GM21447 (cell line): ENCODE measurements around the gene PPFIBP2.

Source experiments
- ATAC-seq: cut with Tn5 transposase; IDR thresholded peaks from one replicate; pipeline ENCODE4 v1.9.1; 2021; ENCODE audit not compliant: unreplicated experiment

Gene PPFIBP2

DNA sequence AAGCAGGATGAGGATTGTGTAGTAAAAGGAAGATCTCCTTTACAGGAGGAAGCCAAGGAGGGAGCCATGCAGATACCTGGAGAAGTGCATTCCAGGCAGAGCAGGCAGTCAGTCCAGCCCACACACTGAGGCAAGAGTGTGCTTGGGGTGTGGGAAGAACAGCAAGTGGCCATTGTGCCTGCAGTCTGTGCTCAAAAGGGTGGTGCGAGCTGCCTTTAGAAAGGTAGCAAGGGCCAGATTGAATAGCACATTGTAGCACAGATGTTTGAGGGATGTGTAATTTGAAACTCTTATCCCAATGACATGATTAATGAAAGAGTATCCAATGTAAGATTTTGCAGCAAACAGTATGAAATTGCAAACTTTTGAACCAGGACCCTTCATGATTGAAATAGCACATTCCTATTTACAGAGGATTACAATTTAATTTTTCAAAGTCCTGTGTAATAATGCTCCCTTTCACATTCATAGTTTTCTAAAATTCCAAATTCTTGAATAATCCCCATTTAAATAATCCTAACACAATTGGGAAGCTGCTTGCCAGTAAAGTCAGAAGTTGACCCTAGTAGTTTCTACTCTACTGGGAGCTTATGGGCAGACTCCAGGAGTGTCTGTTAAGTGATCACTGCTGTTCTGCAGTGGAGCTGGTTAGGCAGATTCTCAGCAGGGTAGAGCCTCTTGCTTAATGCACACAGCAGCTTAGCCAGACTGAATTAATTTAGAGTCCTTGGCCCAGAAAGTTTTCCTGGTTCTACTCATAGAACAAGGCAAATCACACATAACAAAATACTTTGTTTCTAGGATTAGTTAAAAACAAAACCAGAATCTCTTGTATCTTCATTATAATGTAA is 81.4 kb downstream of the PPFIBP2 start:
- no peak for ATAC-seq

DNA sequence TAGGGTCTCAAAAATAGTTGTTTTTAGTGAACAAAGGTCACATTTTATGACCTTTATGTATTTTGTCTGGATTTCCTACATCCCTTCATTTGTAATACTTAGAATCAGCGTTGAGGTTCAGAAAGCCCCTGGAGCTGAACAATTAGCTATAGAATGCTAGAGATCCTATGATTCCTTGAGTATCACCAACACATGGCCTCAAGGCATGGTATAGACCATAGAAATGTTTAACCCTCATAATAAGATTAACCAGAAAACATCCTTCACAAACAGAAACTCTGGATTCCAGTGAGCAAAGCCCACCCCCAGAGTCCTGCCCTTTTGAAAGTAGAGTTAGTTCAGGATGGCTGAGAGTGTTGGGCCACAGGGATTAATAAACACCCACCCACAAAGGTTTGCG is 82.2 kb downstream of the PPFIBP2 start:
- ATAC-seq, result no peak

DNA sequence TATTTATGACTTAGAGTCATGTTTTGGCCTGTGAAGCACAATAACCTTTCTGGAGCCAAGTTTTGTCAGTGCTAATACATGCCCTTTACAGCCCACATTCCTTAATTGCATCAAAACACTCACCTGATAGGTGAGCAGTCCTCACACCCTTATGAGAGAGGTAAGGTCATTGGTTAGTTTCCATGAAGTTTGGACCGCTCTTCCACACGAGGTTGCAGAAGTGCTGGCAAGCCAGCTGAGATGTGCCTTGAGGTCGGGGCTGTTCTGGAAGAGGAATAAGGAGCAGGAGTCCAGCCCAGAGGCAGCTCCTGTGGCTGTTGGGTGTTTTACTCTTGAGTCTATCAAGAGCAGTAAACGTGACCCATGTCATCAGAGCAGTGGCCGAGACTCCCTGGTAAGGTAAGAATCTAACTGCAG is 83.2 kb downstream of the PPFIBP2 start:
- no peak for ATAC-seq

DNA sequence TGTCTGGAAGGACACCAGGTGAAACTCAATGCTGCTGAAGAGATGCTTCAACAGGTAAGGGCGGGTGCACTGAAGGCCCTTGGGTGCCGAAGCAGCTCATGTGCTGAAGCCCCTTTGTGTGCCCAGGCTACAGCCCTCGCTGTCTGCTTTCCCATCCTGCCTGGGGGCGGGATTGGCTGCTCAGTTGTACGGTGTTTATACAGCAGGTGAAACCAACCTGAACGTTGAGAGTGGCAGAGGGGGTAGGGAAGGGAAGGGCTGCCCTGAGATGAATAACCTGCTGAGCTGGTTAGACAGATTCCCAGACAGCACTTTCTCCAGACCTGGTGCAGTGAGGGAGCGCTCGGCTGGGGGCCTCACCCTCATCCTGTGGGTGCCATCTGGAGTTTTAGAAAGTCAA is 83.8 kb downstream of the PPFIBP2 start:
- ATAC-seq, result no peak

DNA sequence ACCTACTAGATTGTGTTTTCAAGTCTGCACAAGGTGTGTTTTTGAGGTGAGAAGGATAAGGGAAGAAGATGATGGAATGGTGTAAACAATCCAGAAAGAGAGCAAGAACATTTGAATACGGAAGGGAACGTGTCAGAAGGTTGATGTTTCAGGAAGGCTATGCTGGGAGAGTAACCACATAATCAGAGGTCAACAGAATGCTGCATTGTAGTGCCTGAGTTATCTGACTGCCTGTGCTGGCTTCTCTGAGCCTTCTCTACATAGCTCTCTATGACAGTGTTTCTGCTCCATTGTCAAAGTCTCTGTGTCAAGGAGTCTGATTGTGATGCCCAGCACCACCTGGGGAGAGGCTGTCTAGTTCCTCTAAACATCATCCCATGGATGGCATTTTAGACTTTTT is 85.4 kb downstream of the PPFIBP2 start:
- no peak for ATAC-seq

DNA sequence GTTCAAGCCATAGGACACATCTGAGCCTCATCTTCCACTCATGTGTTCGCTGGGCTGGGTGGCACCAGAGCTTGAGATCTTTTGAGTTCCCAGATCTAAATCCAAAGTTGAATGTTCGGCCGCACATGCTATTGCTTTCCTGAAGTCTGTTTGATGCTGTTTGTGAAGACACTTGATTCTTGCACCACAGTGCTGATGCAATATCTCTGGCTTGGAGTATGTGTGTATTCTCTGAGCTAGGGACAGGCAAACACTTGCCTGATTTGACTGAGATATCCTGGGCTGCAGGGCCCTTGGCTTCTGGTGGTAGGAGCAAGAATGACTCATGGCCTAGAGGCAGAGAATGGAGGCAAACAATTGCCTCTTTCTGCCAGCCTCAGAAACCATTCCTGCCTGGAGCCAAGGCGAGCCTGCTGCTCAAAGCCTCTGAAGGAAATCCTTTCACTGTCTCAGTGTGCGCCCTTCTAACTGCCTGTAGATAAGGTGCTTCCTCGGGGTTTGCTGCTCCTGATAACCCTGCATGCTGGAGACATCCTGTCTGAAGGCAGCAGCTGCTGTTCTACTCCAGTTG is 86.5 kb downstream of the PPFIBP2 start:
- ATAC-seq, result no peak

DNA sequence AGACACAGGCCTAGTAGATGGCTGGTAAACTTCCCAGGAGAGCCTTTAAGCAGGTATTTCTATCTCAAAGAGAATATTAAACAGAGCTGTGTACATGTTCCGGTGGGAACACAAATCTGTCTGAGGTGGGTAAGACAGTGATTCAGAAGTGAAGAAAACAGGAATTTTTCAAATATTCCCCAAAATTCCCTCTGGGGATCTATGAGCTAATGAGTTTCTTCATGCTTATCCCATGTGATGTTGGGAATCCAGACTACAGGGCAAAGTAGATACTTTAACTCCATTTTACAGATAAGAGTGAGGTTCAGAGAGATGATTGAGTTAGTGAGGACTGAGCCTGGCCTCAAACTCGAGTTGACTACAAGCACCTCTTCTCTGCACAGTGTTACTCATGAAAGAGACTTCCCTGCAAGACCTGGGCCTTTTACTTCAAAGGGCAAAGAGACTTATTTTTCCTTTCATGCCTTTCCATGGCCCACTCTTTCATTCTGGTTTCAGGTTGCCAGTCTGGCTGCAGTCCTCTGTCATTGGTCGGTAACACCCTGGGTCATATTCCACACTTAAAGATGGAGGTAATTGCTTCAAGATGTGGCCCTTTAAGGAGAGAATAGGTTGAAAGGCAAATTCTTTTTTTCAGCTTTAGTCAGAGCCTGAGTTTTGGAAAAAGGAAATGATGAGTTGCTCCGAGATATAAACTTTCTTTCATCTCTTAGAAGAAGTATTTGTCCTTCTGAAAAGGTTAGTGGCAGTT is 89.4 kb downstream of the PPFIBP2 start:
- ATAC-seq, result no peak

DNA sequence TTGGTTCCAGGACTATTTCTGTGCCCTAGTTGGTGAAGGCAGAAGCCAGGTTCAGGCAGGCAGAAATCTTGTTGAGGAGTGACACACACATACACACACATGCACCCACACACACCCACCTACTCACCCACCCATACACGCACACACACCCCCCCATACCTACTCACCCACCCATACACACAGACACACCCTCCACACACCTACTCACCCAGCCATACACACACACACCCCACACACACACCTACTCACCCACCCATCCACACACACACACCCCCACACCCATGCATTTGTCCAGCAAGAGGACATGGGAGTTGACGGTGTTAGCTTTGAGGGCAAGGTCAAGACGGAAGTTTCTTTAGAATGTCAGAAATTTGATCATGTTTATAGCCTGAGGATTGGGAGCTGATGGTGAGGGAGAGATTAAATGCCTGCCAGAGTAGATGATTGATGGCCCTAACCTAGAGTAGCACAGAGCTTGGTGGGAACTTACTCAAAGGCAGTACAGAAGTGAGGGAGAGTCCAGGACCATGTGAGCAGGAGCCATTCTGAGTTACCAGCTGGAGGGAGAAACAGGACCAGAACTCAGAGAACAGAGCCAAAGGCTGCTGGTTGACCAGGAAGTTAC is 90.6 kb downstream of the PPFIBP2 start:
- ATAC-seq, result no peak

DNA sequence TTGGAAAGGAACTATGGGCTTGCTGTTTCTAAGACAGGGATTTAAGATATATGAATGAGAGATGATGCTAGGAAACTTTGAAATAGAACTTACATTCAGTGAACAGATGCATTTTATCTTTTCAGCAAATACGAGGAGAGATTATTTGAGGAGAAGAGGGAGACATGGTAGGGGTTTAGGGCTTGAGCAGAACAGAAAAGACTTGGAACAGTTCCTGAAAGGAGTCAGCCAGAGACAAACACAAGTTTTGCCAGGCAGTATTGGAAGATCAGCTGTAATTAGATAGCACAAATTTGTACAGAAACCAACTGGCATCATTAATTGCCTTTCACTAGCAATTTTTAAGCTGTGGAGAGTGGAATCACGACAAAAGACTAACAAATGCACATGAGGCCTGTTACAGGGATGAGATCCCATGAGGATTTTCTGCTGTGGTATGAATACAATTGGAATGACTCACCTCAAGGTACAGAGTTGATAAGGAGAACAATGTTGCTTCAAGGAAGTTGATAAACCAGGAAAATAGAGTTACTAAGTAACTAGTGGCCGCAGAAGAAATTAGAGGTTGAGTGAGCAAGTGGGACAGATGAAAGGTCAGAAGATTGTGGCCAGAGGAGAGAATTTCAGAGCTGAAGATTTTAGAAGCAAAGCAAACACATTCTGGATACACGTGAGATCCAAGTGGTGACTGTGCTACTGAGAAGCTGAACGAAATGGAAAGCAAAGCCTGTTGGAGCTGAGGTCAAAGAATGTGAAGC is 91.6 kb downstream of the PPFIBP2 start:
- ATAC-seq, result no peak

DNA sequence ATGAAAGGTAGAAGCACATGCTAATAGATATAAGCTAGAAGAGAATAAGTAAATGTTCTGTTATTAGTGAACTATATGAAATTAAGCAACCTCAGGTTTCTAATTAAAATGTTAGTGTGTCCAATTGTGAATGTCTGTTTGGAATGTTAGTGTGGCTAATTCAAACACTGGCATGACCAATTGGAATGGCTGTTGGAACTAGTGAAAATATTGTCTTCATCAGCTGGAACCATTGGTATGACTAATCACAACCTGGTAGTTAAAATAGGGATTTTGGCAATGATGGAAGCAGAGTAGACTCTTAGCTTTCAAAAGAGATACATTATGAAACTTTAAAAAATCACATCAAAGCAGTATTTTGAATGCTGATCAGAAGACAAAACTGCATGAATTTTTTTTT is 92.7 kb downstream of the PPFIBP2 start:
- ATAC-seq, result no peak

DNA sequence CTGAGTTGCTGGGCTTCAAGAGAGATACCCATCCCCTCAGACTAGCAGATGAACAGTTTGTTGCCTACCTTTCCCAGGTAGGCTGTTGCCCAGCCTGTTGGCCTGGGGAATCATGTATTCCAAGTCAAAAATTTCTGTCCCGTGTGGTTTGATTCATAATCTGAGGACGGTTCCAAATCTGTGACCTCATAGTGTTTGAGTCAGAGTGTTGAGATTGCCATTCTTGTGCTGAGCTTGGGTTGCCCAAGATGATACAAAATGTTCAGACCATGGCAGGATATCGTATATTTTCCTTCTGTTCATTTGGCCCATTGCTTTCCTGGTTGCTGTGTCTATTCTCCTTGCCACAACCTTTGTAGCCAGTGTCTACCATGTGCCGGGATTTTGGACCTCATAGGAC is 95.2 kb downstream of the PPFIBP2 start:
- ATAC-seq, result no peak

DNA sequence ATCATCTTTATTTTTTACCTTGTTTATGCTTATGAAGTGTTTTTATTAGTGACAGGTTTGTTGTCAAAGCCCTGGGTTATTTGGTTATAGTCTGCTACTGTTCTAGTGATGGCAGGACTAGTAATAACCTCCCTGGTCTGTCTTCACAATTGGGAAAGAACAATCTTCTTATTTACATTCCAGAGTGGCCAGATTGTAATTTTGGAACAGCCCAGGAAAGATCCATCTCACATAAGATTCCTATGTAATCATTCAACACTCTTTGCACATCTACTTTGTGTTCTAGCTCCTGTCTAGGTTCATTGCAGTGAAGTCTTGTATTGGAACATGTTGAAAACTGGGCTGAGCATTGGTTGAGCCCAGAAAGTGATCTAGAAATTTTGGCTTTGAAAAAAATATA is 95.7 kb downstream of the PPFIBP2 start:
- no peak for ATAC-seq

DNA sequence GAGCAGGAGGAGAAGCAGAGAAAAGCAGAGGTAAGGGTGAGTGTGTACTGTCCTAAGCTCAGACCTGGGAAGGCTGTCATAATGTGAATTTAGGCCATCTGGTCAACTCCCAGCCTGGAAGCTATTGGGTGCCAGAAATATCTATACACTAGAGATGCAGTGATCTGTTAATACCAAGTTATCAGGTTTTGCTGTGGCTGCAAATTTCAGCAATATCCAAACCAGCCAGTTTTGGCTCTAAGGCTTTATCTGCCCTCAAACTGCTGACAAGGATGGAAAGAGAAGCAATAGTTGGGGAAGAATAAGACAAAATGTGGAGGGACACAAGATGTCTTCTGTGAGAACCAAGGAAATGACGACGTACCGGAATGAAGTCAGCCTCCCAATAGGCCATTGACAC is 96.6 kb downstream of the PPFIBP2 start:
- no peak for ATAC-seq

DNA sequence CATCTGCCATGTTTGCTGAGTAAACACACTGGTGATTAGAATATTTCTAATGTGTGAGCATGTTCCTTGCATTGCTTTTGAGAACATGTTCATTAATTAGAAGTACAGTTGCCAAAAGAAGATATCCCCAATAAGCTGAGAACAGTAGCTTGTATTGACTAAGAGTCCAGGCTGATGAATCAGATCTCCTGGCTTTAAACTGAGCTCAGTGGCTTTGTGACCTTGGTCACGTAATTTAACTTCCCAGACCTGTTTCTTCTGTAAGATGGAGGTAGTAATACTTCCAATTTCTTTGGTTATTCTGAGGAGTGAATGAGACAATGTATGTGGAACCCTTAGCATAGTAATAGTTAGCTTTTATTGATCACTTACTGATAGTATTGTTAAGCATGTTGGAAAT is 97.6 kb downstream of the PPFIBP2 start:
- no peak for ATAC-seq

DNA sequence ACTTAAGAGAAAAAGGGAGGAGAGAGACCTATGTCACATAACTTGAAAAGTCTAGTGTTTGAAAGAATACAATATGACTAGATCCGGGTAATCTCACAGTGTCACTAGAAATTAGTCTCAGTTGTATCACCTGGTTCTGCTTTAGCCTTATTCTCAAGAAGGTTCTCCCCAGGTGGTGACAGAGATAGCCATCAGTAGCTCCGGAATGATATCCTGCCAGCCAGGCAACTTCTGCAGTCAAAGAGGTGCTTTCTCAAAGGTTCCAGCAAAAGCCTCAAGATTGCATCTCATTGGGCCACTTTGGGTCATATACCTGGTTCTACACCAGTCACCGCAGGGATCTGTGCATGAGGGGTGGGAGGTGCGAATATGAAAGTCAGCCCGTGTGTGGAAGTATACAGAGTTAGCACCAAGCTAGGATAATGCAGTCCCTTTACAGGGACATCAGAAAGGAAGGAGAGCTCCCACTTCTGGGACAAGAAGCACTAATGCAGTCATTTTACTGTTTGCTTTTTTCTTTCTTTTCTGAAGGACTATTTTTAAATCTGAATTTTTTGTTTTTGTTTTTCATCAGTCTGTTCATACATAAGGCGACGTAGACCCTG is 98.4 kb downstream of the PPFIBP2 start:
- ATAC-seq, result no peak

DNA sequence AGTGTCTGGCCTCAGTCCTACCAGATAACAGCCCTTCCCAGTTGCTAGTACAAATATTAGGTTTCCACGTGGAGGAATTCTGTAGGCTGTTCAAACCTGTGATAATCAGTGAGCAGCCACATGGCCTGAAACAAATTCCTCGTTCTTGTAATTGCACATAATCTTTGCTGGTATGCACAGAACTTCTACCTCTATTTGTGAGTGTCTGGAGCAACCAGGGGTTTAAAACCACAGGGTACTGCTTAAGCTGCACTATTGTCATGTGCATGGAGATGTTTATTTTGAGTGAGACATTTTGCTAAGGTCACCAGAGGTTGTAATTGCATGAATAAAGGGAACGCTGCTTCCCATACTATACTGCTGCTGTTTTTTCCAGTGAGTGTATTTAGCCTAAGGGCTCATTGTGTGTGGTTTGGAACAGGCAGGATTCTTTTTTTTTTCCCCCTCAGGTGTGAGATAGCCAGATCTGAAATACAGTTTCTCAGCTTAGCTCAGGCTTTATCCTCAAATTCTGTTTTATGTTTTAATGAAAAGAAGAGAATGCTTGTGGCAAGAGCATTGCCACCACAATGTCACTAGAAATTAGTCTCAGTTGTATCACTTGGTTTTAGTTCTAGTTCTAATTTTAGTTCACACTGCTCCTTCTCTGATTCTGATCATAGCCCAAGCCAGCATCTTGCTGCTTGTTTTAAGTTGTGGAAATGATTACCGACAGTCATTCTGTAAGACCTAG is 99.0 kb downstream of the PPFIBP2 start:
- no peak for ATAC-seq

DNA sequence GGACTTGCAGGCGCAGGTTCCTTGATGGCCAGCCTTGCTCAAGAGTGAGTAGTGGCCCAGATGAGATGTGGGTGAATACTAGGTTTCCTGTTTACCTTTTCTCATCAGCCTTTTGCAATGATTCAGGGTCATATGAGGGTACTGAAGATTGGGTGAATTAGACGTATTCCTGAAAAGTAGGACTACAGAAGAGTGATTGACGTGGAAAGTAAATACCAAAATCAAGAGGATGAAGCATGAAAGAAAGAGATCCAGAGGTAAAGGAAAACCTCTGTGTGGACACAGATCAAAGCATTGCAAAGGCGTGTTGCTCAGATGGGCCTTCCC is 99.6 kb downstream of the PPFIBP2 start:
- ATAC-seq, result no peak

DNA sequence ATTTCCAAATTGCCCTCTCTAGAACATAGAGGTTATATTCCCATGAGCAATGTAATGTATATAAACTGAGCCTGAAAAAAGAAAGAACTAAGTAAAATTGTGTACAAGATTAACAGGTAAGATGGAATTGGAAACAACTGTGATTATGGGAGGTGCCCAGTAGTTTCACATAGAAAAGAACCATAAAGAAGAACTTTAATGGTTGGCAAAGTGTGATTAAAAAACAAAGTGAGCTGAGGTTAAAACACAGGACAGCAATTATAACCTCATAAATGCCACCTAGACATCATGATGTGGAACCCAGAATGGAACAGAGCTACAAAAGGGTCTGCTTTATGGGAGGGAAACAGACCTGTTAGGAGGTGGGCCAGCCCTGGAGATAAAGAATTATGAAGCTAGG is 100.9 kb downstream of the PPFIBP2 start:
- no peak for ATAC-seq

DNA sequence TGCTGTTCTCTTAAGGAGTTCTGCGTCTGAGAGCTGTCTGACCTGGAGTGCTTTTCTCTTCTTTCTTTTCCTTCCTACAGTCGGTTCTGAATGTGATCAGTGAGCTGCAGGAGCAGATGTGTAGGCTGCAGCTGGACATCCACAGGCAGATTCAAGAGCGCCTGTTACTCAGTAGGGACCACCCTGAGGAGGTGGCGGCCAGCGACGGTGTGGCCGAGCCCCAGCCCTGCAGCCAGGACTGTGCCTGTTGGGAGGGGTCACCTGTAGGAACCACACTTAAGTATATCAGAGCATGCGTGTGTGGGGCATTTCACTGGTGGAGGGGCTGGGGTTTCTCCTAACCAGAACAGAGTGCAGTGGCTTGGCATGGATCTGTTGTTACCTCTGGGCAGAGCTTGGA is 103.2 kb downstream of the PPFIBP2 start:
- no peak for ATAC-seq

DNA sequence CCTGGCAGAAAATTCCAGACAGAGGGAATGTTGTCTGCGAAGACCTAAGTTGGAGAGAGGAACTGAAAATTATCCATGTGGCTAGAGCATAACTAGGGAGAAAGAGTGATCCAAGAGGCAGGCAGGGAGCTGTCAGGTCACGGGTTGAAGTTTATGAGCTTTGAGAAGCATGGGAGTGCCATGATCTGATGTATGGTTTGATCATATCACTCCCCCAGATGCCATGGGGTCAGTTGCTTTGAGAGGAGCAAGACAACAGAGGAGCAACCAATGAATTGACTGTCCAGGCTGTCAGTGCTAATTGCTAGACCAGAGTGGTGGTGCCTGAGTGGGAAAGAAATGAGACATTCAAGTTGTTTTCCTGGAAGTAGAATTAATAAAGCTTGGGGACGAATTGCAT is 105.5 kb downstream of the PPFIBP2 start:
- ATAC-seq, result no peak
